GM18861 (cell line): ENCODE results near the gene FAM120A.

Experiments used
- ATAC-seq: cut with Tn5 transposase; IDR thresholded peaks from one replicate; pipeline ENCODE4 v1.9.1; 2021; ENCODE audit not compliant: unreplicated experiment

Gene FAM120A

DNA sequence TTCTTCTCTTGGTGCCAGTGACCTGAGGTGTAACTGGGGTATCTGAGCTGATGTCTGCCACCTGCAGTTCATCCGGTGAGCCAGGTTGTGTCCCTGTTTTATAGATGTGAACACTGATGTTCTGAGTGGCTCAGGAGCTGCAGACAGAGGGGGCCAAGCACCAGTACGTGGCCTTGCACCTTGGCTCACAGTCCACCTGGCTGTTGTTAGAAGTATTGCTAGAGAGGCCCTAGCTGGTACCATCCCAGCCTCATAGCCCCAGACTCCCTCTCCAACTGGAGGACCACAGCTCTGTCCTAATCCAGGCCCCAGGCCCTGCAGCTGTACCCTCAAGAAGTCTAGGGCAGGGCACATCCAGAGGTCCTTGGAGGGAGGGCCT lies 141.1 kb downstream of the FAM120A start:
- no peak for ATAC-seq

GRCh38 chr9:93593144-93593658 lies 141.7 kb downstream of the FAM120A start:
- ATAC-seq: no peak

DNA sequence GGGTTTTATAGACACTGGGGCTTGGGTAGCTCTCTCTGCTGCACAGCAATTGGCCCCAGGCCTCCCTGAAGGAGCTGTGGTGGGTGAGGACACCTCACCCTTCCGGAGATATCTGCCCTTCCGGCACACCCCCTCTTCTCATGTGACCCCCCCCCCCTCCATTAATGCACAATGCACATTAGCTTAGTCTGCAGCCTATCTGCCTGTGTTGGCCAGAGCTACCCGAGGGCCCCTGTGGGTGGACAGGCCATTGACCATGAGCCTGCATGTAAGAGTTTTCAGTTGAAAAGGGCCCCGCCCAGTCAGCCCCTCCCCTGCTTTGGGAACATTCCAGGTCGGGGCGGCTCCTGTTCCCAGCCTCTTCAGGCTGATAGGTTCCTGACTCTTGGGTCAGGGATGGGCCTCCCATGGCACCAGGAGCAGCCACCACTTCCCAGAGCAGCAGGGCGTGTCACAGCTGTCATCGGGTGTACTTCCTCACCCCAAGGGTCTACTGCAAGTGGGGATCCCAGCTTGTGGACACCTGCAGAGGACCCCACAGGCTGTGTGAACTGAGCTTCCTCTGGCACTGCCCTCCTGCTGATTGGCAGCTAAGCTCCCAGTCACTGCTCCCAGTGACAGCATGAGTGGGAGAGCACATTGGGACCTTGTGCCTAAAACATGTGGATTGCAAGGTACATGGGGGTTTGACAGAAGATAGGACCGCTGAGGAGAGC lies 142.7 kb downstream of the FAM120A start:
- no peak for ATAC-seq

GRCh38 chr9:93595461-93595860 lies 144.0 kb downstream of the FAM120A start:
- ATAC-seq: no peak

GRCh38 chr9:93595861-93596365 lies 144.4 kb downstream of the FAM120A start:
- no peak for ATAC-seq

DNA sequence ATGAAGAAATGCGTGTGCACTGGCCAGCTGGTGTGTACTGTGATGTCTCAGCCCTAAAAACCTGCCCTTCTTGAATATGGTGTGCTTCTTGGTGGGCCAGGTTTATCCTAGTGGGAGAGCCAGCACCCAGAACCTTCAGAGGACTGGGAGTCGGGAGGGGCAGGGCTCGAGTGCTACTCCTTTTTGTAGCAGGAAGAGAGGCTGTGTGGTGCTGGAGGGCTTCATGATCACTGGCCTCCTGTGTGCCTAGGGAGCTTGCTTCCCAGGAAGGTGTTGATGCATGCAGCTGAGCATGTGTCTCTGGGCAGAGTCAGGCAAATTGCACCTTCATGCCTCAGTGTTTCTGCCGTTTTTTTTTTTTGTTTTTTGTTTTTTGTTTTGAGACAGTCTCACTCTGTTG lies 144.9 kb downstream of the FAM120A start:
- ATAC-seq: no peak

DNA sequence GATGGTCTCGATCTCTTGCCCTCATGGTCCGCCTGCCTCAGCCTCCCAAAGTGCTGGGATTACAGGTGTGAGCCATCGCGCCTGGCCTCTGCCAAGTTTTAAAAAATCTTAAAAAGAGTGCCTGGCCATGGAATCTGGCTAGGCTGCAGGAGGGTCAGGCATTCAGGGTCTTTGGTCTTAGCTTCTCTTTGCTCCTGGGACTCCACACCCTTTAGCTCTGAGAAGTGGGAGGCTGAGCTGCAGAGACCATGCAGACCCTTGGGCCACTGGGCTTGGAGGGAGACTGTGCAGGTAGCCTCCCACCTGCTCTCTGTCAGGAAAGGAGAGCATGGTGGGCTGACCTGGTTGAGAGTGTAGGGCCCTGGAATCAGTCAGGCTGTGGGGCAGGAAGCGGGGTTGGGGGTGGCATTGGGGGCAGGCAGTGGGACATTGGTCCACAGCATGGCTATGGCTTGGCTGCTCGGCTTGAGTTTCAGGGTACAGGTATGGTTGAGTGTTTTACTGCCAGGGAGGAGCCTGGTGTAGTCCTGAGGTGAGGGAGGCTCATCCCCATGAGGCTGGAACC lies 145.7 kb downstream of the FAM120A start:
- no peak for ATAC-seq

DNA sequence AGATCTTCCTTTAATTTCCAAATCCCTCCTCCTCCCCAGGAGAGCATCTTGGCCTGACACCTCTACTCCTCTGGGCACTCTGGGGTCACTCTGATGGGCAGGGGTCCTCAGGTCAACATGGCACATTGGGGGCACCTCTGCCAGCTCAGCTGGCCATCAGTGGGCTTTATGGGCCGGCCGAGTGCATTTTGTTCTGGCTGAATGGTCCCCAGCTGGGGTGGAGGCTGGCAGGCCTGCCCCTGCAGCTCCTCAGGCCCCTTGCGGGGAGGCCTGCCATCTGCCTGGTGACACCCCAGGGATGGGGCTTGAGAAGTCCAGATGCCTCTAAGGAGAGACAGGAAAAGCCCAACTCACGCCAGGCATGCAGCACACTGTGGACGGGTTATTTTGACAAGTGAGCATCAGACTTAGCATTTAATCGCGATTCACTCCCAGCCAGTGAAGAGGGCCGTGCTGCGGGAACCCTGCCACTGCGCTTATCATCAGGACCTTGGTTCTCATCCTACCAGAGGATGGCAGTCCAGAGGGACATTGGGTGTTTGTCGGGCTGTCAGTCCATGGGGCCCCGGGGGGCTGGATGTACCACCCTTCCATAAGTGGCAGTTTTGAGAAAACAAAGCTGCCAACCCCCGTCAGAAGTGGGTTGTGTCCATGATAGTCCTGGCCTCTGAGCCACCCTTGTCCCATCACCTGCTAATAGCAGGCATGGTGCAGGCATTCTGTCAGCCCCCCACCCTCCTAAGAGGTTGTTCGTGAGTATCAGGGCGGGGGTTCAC lies 146.6 kb downstream of the FAM120A start:
- ATAC-seq: no peak

DNA sequence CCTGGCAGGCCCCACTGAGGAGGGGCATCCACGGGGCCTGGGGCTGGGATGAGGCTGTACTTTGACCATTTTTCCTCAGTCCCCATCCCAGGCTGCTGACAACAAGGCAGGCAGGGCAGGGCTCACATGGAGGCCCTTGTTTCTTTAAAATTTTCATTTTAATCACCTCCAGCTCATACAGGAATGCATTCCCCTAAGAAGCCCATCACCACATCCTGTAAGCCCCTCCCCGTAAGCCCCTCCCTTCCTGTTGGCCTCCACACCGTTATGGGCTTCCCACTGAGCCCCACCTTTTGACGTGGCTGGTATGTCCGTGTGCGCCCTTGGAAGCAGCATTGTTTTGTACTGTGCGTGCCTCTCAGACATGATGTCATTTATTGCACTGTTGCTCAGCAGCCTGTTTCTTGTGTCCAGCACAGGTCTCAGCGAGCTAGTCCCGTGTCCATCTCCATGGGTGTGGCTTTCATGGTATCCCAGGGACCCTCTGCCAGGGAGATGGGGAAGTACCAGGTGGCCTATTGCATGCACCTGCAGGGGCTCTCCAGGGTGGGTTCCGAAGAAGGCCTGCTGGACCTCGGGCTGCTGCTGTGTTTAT lies 147.3 kb downstream of the FAM120A start:
- ATAC-seq: no peak

GRCh38 chr9:93599571-93600403 lies 148.3 kb downstream of the FAM120A start:
- no peak for ATAC-seq

DNA sequence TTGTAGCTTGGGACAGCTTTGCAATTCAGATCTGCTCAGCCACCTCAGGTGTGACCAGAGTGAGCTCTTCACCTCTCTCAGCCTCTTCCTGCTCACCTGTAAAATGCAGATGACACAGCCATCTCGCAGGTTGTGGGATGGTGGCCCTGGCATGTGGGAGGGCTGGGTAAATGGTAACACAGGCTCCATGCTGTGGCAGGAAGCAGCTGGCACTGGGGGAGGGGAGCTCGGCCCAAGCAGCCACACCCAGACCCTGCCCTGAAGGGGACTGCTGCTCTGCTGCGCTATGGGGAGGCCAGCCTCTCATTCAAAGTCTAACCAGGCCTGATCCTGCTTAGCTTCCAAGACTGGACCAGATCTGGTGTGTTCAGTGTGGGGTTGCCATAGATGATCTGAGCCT lies 149.0 kb downstream of the FAM120A start:
- ATAC-seq: no peak

GRCh38 chr9:93601063-93601462 lies 149.6 kb downstream of the FAM120A start:
- no peak for ATAC-seq

DNA sequence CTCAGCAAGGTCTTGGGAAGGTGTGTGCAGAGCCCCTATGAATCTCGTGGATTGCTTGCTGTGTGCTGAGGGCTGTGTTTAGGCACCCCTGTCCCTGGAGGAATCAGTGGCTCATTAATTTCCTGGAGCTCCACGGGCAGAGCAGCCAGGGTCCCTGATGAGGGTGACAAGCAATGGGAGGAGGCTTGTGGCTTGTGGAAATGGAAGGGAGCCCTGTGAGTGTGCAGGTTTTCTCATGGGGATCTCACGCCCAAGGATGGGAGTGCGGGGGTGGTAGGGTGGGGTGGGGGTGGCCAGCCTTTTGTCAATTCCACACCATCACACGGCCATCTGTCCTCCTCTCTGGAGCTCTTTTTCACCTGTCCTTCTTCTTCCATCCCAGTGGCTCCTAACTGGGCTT lies 150.2 kb downstream of the FAM120A start:
- ATAC-seq: no peak

DNA sequence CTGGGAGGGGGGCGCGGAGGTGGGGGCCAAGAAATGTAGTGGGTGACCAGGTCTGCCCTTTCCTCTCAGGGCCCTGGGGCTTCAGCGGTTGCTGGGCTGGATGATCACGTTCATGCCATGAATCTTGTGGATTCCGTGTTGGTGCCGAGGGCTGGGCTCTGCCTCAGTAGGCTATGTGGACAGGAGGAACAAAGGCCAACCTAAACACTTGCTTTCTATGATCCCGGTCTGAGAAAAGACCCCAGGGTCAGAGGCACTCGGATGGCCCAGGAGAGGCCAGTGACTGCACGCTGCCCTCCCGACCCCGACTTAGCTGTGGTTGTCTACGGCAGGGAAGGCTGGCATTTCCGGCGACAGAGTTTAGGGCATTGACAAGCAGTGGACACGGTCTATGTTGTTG lies 151.5 kb downstream of the FAM120A start:
- ATAC-seq: no peak

GRCh38 chr9:93603906-93604326 lies 152.4 kb downstream of the FAM120A start:
- ATAC-seq: no peak

GRCh38 chr9:93606187-93606586 lies 154.7 kb downstream of the FAM120A start:
- no peak for ATAC-seq

DNA sequence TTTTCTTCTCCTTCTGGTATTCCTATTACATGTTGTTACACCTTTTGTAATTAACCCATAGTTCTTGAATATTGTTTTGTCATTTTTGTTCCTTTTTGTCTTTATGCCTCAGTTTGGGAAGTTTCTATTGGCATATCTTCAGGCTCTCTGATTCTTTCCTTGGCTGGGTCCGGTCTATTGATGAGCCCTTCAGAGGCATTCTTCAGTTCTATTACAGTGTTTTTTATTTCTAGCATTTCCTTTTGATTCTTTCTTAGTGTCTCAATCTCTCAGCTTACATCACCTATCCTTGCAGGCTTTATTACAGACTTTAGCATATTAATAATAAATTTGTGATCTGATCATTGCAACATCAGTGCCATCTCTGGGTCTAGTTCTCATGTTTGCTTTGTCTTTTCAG lies 158.7 kb downstream of the FAM120A start:
- no peak for ATAC-seq

- no peak for ATAC-seq
Observed at GRCh38 chr9:93612052-93612795, 160.7 kb downstream of the FAM120A start.

GRCh38 chr9:93612796-93613154 lies 161.3 kb downstream of the FAM120A start:
- peak; percentile 67 for ATAC-seq

DNA sequence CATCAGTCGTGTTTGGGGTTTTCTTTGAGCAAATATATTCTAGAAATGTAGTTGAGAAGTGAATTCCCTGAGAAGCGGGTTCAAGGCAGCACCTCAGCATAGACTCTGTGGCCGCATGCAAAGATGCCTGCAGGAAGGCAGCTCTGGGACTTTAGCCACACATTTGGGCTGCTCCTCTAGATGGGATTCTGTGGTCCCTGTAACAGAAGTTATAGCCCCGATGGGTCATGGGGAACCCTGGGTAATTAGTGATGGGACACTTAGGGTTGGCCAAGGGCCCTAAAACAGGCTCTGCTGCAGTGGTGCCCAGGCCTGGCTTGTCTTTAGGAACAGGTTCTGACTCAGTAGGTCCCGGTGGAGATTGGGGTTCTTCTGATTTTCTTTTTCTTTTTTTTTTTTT lies 161.7 kb downstream of the FAM120A start:
- ATAC-seq: no peak
